HG02870 (cell line): ENCODE results near the gene BFSP2.
"Not testable (repeated sequence)": the region's sequence is repeated elsewhere in the genome, so short reads cannot be mapped to it uniquely, and the experiment has no call there.

Experiments used
- ATAC-seq: cut with Tn5 transposase; IDR thresholded peaks from one replicate; pipeline ENCODE4 v1.9.1; 2021; ENCODE audit warnings: mild to moderate bottlenecking, moderate library complexity; ENCODE audit not compliant: unreplicated experiment

The BFSP2 gene

GRCh38 chr3:133452641-133453319 lies 52.9 kb downstream of the BFSP2 start:
- no peak for ATAC-seq

- no peak for ATAC-seq
Observed at GRCh38 chr3:133453383-133453782, 53.5 kb downstream of the BFSP2 start.

DNA sequence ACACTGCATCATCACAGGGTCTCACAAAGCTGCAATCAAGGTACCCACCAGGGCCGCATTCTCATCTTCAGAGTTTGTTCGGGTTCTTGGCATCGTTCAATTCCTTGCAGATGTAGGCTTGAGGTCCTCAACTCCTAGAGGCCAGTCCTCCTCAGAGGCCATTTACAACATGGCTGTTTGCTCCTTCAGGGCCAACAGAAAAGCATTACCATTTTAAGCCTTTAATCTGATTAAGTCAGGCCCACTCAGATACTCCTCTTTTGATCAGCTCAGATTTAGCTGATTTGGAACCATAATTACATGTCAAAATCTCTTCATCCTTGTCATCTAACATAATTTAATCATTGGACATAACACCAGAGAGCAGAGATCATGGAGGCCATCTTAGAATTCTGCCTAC lies 55.4 kb downstream of the BFSP2 start:
- no peak for ATAC-seq

DNA sequence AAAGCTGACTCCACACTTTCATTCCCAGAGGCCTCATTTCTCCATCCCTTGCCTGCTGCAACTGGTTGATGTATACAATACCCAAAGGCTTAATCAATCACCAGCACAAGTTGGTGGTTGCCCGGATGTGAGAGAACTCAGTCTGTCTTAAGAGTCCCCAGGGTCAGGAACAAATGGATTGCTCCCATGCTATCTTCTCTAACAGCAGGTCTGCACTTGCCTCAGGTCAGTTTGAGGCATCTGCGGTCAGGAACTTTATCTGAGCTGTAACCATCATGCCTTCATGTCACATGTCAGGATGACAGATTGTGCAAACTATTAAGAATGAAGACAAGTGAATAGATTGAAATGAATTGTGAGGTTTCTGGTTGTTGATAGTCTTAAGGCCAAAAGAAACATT lies 56.1 kb downstream of the BFSP2 start:
- no peak for ATAC-seq

DNA sequence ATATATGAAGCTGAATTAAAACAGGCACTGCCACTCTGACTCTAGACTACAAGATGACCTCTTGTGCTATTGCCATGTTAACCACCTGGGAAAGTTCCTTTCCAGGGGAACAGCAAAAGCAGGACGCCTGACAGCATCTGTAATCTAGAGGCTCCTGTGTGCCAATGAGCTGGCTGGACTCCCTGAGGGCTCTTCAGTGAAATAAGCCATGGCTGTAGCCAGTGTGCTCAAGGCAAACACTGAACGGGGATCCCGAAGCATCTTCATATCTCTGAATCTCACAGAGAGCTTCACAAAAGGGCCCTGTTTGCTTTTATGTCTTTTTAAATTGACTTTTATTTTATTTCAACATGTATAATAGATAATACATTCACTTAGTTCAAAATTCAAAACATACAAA lies 57.2 kb downstream of the BFSP2 start:
- ATAC-seq: no peak

GRCh38 chr3:133457465-133458067 lies 57.7 kb downstream of the BFSP2 start:
- ATAC-seq: no peak

- ATAC-seq: no peak
Observed at GRCh38 chr3:133459400-133459799, 59.5 kb downstream of the BFSP2 start.

GRCh38 chr3:133460809-133461208 lies 61.0 kb downstream of the BFSP2 start:
- ATAC-seq: no peak

DNA sequence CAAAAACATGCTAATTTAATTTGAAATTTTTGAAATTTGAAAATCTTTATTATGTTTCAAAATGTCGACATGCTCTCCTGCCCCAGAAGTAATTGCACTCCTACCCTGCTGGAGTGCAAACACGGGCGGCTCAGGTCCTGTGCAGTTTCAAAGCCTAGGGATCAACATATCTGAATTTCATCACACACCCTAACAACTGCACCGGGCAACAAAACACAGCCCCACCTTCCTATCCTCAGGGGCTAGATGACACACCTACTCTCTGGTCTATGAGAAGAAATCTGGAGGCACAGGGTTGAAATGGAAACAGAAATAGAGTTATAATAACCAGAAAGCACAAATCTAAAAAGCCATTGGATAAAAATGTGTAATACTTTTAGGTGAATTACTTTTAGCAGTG lies 61.4 kb downstream of the BFSP2 start:
- ATAC-seq: no peak

DNA sequence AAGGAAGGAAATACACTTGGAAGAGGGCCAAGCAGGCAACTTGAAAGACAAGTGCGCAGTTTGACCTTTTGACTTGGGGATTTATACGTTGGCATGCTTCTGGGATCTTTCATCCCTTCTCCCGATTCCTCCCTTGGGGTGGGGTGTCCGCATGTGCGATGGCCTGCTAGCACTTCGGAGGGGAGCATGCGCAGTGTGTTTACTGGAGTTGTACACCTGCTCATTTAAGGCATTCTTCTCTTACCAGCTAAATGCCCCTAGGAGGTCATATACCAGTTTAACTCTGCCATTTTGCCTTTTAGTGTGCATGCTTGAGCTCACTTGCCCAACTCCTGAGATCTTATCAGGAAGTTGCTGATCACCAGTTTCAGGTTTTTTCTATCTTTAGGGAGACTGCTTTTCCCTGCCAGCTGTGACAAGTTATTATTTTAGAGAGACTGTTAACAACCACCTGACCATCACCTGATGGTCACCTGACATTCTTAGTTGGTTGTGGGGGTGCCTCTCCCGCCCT lies 63.5 kb downstream of the BFSP2 start:
- no peak for ATAC-seq

- ATAC-seq: no peak
Observed at GRCh38 chr3:133464573-133464972, 64.7 kb downstream of the BFSP2 start.

DNA sequence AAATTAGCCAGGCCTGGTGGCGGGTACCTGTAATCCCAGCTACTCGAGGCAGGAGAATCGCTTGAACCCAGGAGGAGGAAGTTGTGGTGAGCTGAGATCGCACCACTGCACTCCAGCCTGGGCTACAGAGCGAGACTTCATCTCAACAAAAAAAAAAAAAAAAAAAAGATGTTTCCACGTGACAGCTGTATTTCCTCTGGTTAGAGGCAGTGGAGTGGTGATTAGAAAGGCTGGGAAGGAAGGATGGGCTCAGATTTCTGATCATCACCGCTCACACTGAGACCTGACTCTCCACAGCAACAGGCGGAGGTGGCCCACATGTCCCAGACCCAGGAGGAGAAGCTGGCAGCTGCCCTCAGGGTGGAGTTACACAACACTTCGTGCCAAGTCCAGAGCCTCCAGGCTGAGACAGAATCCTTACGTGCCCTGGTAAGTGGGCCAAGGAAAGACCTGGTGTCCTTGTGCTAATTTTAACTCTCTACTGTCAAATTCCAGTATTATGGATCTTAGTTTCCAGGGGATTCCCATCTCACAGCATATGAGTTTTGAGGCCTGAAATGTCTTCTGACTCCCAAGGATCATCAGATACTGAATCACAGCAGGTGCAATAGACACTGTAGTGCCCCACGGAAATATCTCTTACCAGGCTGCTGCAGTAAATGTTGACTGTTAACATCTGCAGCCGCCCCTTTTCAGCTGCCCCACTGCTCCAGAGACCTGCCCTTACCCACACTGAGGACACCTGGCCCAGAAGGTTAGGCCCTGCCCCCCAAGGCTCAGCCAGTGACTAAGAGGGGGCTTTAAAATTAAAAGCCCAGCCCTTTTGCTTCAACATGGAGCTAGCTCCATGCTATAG lies 66.9 kb downstream of the BFSP2 start:
- ATAC-seq: no peak

DNA sequence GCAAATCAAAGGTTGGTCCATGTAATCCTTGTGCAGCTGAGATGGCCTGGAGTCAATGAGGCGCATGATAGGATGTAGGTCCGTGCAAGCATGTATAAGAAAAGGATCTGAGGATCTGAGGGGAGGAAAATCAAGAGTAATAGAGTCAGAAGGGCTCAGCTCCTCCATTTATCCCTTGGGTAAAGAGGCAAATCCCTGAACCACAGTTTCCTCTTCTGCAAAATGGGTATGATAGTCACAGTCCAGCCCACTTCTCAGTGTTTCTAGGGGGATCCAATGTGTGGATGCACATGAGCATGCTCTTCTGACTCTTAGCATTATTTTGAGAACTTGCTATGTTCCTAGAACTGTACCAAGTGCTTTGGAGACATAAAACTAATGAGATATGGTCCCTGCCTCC lies 67.9 kb downstream of the BFSP2 start:
- ATAC-seq: no peak

GRCh38 chr3:133468251-133468721 lies 68.4 kb downstream of the BFSP2 start:
- no peak for ATAC-seq

- ATAC-seq: no peak
Observed at GRCh38 chr3:133469140-133469731, 69.4 kb downstream of the BFSP2 start.

DNA sequence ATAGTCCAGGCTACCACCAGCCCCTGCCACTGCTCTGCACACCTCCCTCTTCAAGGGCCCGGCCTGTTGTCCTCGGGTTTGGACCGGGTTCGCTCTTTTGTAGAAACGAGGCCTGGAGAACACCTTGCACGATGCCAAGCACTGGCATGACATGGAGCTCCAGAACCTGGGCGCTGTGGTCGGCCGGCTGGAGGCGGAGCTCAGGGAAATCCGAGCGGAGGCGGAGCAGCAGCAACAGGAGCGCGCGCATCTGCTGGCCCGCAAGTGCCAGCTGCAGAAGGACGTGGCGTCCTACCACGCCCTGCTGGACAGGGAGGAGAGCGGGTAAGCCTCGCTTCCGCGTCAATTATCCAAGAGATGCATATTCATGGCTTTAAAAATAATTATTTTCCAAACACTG lies 72.4 kb downstream of the BFSP2 start:
- no peak for ATAC-seq

- ATAC-seq: no peak
Observed at GRCh38 chr3:133472889-133473288, 73.0 kb downstream of the BFSP2 start.

GRCh38 chr3:133473472-133474191 lies 73.8 kb downstream of the BFSP2 start:
- not testable (repeated sequence) for ATAC-seq

DNA sequence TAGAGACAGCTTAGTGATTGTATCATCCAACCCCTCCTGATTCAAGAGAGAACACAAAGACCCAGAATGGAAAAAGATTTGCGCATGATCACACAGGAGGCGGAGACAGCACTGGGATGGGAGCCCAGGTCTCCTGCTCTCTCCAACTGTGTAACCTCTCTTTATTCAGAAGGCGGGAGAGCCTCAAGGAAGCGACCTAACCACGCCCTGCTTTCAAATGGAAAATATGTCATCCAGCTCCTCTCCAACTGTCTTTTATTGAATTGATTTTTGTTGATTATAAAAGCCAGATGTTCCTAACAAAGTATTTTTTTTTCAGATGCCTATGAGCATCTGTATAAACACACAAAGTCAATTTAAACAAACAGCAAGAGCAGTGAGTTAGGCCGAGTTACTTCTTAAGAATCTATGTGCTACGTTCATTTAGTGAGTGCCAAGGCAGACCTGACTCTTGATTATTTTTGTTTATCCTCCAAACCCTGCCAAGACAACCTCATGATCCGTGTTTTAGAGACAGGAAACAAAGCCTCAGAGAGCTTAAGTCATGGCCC lies 74.5 kb downstream of the BFSP2 start:
- ATAC-seq: no peak

DNA sequence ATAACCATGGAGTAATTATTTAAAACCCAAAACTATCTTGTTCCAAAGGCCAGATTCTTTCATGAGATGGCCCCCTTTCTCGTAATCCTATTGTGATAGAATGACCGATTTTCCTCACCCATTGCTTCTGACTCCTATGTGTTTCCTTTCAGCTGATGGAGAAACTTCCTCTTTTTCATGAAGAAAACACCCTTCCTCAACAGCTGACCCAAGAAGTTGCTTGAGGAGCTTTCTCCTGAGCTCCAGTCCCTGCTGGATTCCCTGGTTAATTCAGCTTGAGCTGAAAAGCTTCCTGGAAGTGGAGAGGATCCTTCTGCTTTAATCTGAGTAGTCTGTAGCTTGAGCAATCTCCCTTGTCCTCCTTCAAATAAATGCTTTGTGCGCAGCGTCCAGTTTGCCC lies 75.0 kb downstream of the BFSP2 start:
- no peak for ATAC-seq
